Karpas-422 (cell line): Measurements from ENCODE around the gene CCR3. TPM values are rescaled to one million over a fixed set of nuclear protein-coding genes. Genes with fewer than 3 reads are reported as not detected.

Experiments
- total RNA-seq: library from RNA; depleted of rRNA; stranded (reverse); fragments of >200 nt; shearing (Covaris generic); gene quantifications from 2 replicates; pipeline ENCODE4 v1.2.3, GENCODE V29; 2014; ENCODE audit warnings: low replicate concordance; rRNA removed

The CCR3 gene
- total RNA-seq, 1 experiment from 2014 or later: not detected

Other genes starting within 250 kb of the CCR3 start
- 7.3 and 7.4 TPM in 2 replicates for gene FYCO1, start 246.6 kb upstream of the CCR3 start, total RNA-seq
- gene XCR1, start 215.0 kb upstream of the CCR3 start, total RNA-seq: not detected in 2 replicates
- gene CCR1, start 34.1 kb upstream of the CCR3 start, total RNA-seq: not detected in 2 replicates
- not detected in 2 replicates for gene CCR2, start 111.7 kb downstream of the CCR3 start, total RNA-seq
- gene CCR5, start 128.5 kb downstream of the CCR3 start, total RNA-seq: not detected in 2 replicates
- 0.14 TPM in 1 of 2 replicates, not detected in the other for gene CCRL2, start 164.8 kb downstream of the CCR3 start, total RNA-seq
- not detected in 2 replicates for gene LTF, start 222.4 kb downstream of the CCR3 start, total RNA-seq